Type B pancreatic cell (in vitro differentiated cells): ENCODE results near the gene LARGE2. TPM values are rescaled to one million over a fixed set of nuclear protein-coding genes. Genes with fewer than 3 reads are reported as not detected.
"Not testable (repeated sequence)": the region's sequence is repeated elsewhere in the genome, so short reads cannot be mapped to it uniquely, and the experiment has no call there.

Experiments used
- DNase-seq: peaks from one replicate; pipeline ENCODE4 v3.0.0; 2021; ENCODE audit warnings: mixed read lengths; ENCODE audit not compliant: unreplicated experiment; ENCODE audit errors: extremely low spot score
- H3K27ac Mint-ChIP-seq: 2 replicates; pipeline ENCODE4 v1.8.0; 2021; ENCODE audit warnings: mild to moderate bottlenecking, mixed read lengths
- H3K27me3 Mint-ChIP-seq: 2 replicates; pipeline ENCODE4 v1.8.0; 2021; ENCODE audit warnings: mixed read lengths
- H3K36me3 Mint-ChIP-seq: 2 replicates; pipeline ENCODE4 v1.8.0; 2021; ENCODE audit warnings: mixed read lengths
- H3K4me1 Mint-ChIP-seq: one replicate; pipeline ENCODE4 v1.8.0; 2021; ENCODE audit warnings: mixed read lengths; ENCODE audit not compliant: unreplicated experiment
- H3K4me3 Mint-ChIP-seq: 2 replicates; pipeline ENCODE4 v1.8.0; 2021; ENCODE audit warnings: mild to moderate bottlenecking, mixed read lengths
- H3K9me3 Mint-ChIP-seq: 2 replicates; pipeline ENCODE4 v1.8.0; 2021; ENCODE audit warnings: mixed read lengths
- total RNA-seq: library from RNA; stranded (reverse); gene quantifications from 2 replicates; pipeline ENCODE4 v1.2.1, GENCODE V29; 2021; ENCODE audit warnings: low replicate concordance
- TF ChIP-seq, protein P1 (sequence below): fragments of 200-600 bp; sonication (generic); conservative IDR thresholded peaks from 2 replicates; pipeline ENCODE4 v1.5.0; 2021; ENCODE audit warnings: antibody characterized with exemption, mild to moderate bottlenecking

Gene LARGE2
- total RNA-seq, 1 donor from 2014 or later = 12.4 TPM

DNA sequence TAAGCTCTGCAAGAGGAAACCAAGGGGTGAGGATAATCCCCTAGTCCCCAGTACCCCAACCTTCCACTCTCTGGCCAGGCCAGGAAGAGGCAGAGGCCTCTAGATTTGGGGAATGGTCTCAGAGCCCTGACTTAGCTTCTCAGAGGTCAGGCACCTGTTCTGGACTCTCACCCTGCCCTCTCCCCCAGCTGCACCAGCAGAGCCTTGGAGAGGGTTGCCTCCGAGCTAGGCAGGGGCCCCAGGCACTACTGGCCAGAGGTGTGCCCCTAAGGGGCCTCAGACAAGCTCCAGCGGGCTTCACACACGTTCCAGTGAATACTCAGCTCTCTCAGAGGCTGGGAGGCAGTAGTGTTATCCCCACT lies 23.4 kb upstream of the LARGE2 start:
- no peaks in the 10 kb centered on the region for H3K27me3 Mint-ChIP-seq
- DNase-seq = no peak
- peaks cover 7% of the 10 kb centered on the region for H3K4me1 Mint-ChIP-seq
- no peaks in the 10 kb centered on the region for H3K36me3 Mint-ChIP-seq
- peak overlapping the region; percentile 56 for H3K27ac Mint-ChIP-seq
- TF ChIP-seq, protein P1, sequence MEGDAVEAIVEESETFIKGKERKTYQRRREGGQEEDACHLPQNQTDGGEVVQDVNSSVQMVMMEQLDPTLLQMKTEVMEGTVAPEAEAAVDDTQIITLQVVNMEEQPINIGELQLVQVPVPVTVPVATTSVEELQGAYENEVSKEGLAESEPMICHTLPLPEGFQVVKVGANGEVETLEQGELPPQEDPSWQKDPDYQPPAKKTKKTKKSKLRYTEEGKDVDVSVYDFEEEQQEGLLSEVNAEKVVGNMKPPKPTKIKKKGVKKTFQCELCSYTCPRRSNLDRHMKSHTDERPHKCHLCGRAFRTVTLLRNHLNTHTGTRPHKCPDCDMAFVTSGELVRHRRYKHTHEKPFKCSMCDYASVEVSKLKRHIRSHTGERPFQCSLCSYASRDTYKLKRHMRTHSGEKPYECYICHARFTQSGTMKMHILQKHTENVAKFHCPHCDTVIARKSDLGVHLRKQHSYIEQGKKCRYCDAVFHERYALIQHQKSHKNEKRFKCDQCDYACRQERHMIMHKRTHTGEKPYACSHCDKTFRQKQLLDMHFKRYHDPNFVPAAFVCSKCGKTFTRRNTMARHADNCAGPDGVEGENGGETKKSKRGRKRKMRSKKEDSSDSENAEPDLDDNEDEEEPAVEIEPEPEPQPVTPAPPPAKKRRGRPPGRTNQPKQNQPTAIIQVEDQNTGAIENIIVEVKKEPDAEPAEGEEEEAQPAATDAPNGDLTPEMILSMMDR = no peak
- no peaks in the 10 kb centered on the region for H3K9me3 Mint-ChIP-seq
- H3K4me3 Mint-ChIP-seq = peak overlapping the region; percentile 83

DNA sequence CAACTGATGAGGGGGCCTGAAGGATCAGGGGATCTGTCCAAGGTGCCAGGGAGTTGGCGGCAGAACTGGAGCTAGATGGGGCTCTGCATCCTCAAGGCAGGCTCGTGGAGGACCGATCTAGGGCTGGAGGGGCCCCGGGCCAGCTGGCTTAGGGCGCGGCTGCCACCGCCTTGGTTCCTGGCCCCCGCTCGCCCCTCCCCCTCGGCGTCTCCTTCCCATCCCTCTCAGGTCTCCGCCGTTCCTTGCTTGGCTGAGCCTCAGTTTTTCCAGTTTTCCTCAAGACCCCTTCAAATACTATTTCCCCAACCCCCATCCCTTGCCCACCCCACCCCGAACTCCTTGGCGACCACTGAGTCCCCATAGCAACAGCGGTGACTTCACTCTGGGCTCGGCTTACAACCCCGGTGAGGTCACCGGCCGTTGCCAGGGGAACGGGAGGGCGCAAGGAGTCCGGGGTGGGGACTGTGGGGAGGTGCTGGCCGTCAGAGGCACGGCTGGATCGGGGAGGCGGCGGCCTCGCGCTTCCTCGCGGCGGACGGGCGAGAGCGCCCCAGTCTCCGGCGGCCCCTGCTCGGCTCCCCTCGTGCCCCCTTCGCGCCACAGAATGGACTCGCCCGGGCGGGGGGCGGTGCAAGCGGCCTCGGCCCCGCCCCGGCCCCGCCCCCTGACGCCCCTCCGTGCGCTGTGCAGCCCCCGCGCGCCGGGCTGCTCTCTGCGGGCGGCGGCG lies 22.8 kb upstream of the LARGE2 start:
- Mint-ChIP-seq H3K27me3 (no peaks in the 10 kb centered on the region), H3K27ac (peak overlapping the region; percentile 56), H3K4me3 (peak overlapping the region; percentile 83), H3K4me1 (peaks cover 7% of the 10 kb centered on the region), H3K36me3 (no peaks in the 10 kb centered on the region), H3K9me3 (no peaks in the 10 kb centered on the region)
- TF ChIP-seq, protein P1 = no peak
- peak; percentile 92 for DNase-seq

DNA sequence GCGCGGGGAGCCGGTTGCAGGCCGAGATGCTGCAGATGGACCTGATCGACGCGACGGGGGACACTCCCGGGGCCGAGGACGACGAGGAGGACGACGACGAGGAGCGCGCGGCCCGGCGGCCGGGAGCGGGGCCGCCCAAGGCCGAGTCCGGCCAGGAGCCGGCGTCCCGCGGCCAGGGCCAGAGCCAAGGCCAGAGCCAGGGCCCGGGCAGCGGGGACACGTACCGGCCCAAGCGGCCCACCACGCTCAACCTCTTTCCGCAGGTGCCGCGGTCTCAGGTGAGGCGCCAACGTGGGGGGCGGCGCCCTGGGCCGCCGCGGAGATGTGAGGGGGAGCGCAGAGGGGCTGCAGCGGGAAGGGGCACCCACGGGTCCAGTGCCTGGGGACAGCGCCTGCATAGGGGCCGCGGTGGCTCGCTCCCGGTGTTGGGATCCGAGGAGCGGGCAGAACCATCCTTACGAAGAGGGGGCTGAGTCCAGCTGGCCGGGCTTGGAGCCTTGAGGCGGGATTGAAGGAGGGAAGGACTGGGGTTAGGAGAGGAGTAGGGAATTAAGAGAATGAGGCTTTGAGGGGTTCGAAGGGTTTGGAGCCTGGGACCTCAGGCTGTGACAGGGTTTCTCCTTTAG lies 22.2 kb upstream of the LARGE2 start:
- H3K9me3 Mint-ChIP-seq, DNase-seq, H3K4me1 Mint-ChIP-seq, H3K36me3 Mint-ChIP-seq, H3K27me3 Mint-ChIP-seq: not testable (repeated sequence)
- peak overlapping the region; percentile 91 for H3K4me3 Mint-ChIP-seq
- peak overlapping the region; percentile 71 for H3K27ac Mint-ChIP-seq

DNA sequence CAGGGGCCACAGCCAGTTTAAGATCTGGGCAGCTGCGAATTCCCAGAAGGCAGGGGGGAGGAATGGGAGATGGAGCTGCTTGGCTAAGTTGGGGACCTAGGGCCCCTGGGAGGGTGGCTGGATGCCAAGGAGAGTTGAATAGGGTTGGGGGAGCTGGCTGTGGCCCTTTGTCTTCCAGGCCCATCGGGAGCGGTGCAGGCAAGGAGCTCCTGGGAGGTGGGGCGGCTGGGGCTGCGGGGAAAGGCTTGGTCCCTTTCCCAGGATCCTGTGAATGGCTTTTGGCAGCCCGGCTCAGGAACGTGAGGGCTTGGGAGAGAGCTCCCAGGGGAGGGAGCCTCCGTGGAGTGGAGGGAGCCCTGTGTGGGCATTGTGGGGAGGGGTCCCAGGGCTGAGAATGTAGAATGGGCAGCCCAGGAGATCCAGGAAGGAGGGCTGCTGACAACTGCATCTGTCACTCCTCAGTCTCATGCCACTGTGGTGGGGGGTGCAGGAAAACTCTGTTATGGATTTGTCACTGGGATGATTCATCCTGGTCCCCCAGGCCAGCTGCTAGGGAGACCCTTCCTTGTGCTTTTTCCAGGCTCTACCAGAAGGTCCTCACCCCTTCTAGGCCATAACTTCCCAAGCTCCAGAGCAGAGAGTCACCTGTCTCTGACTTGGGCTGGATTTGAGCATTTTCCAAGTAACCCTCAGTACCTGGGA lies 21.4 kb upstream of the LARGE2 start:
- DNase-seq = no peak
- Mint-ChIP-seq H3K36me3 (no peaks in the 10 kb centered on the region), H3K4me1 (peaks cover 4% of the 10 kb centered on the region), H3K27me3 (no peaks in the 10 kb centered on the region), H3K27ac (peak overlapping the region; percentile 71), H3K4me3 (peak overlapping the region; percentile 91), H3K9me3 (no peaks in the 10 kb centered on the region)
- TF ChIP-seq, protein P1 = no peak

DNA sequence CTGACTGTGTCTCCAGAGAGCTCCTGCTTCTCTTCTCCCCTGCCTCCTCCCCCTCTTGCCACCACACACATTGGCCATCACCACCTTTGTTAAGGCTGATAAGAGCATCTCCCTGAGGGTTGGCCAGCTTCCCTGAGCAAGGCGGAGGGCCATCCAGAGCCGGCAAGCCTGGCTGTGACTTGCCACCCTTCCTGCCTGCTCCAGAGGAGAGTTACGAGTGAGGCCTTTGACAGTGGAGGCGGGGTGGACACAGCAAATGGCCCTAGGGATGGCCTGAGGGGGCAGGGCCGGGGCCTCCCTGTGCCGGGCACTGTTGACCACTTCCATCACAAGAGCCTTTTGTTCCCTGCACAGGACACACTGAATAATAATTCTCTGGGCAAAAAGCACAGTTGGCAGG lies 20.8 kb upstream of the LARGE2 start:
- peak overlapping the region; percentile 91 for H3K4me3 Mint-ChIP-seq
- no peak for DNase-seq
- TF ChIP-seq, protein P1 = no peak
- no peaks in the 10 kb centered on the region for H3K9me3 Mint-ChIP-seq
- no peak overlapping the region for H3K27ac Mint-ChIP-seq
- no peaks in the 10 kb centered on the region for H3K27me3 Mint-ChIP-seq
- H3K36me3 Mint-ChIP-seq = no peaks in the 10 kb centered on the region
- peaks cover 4% of the 10 kb centered on the region for H3K4me1 Mint-ChIP-seq
